Activated CD8-positive, alpha-beta memory T cell treated with anti-CD3 and anti-CD28 coated beads for 24 hours (primary cell): ENCODE measurements around the gene KCNQ1.

Experiments
- DNase-seq: peaks from one replicate; pipeline ENCODE4 v3.0.0-alpha.2; 2020

Gene KCNQ1

GRCh38 chr11:2832533-2833020 is 387.8 kb downstream of the KCNQ1 start:
- DNase-seq, result no peak

- DNase-seq, result no peak
Measured at GRCh38 chr11:2833051-2833715, 388.4 kb downstream of the KCNQ1 start.

DNA sequence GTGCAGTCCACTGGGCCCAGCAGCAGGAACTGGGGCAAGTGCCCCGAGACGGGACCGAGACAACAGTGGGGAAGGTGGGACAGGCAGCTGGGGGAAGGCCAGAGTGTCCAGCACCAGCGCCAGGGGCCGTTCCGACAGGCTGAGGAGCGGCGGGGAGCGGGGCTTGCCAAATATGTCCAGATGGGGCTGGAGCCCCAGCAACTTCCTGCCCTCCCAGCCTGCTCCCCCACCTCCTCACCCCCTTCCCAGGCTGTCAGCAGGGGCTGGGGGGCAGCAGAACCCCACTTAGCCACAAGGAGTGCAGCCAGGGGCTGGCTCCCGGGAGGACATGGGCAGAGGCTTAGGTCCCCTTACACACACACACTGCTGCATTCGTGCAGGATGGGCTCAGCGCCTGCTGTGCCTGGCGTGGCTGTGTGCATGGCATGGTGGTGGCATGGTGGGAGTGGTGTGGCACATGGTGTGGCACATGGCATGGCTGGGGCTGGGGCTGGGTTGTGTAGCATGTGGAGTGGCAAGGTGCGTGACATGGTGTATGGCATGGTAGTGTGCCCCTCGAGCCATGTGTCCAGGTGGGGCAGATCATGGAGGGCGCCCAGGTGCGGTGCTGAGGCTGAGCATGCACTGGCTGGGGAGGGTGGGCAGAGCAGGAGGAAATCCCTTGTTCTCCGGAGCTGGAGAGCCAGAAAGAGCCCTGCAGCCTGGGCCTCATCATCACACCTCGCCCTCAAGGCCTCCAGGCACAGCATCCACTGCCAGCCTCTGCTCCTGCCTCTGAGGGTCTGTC is 389.1 kb downstream of the KCNQ1 start:
- DNase-seq, result no peak

DNA sequence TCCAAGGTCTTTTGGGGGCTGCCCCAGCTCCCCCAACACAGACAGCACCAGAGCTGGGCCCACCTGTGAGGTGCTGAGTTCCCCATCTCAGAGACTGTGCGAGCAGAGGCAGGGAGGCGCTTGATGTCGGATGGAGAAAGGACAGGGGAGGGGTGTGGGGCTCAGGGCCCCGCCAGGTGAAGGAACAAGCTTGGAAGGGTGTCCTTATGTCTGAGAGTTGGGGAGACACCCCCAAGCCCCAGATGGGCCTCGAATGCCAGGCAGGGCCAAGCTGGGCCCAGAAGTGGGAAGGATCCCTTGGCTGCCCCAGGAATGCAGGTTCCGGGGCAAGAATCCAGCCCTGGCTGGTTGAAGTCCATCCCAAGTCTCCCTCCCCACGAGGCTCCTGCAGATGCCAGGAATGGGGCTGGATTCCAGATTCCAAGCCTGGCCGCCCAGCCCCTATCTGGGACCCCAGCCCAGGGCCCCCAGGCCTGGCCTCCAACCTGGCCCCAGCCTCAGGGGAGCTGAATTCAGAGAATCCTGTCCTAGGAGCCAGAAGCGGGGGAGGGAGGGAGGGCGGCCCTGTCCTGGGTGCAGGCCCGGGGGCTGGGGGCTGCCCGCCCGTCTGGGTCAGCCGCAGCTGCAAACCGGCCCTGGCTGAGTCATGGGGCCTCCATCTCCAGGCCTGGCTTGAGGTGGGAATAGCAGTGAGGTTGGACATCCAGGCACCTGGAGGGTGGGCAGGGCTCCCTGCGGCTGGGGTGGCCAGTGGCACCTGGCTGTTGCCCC is 389.9 kb downstream of the KCNQ1 start:
- no peak for DNase-seq

DNA sequence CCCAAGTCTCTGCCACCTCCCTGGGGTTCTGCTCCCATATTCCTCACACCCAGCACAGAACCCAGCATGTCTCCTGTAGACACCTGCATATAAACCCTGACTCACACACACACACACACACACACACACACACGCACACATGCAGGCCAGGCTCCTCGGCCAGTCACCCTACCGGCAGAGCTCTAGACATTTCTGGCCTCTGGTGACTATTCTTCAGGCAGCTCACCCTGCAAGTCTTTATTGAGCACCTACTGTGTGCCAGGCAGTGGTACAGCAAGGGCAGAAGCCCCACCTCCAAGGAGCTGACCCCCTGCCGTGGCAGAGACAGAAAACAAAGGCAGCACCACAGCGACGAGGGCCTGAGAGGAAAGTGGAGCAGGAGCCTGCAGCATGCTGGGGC is 390.5 kb downstream of the KCNQ1 start:
- DNase-seq, result no peak

- DNase-seq, result no peak
Measured at GRCh38 chr11:2835751-2836150, 390.9 kb downstream of the KCNQ1 start.

DNA sequence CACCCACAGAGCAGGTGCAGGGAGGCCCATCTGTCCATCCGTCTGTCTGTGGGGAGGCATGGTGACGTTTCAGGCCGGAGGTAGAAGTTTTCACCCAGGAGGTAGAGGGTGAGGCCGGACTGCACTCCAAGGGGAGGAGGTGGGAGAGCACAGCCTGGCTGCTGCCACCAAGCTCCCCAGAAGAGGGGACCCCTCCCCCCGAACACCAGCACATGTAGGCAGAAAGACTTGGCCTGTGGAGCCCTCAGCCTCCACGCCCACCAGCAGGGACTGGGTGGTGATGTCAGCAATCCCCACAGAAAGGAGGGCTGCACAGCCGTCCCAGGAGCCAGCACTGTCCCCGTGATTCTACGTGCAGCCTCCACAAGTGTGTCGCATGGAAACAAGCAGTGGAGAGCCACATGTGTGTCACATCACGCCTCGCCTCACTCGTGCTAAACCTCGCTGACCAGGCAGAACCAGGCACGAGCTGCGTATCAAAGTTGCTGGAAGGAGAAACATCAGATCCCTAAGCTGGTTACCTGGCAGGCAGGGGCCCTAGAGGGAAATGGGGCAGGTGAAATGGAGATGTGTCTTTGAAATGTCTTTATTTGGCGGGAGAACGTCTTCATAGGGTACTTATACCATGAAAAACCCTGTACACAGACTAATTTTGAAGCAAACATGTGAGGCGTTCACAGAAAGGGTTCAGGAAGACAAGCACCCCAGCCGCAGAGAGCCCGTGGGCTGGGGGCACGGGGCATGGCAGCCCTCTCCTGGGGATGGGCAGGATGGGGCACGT is 391.7 kb downstream of the KCNQ1 start:
- DNase-seq, result no peak

- DNase-seq, result no peak
Measured at GRCh38 chr11:2837096-2837601, 392.3 kb downstream of the KCNQ1 start.

DNA sequence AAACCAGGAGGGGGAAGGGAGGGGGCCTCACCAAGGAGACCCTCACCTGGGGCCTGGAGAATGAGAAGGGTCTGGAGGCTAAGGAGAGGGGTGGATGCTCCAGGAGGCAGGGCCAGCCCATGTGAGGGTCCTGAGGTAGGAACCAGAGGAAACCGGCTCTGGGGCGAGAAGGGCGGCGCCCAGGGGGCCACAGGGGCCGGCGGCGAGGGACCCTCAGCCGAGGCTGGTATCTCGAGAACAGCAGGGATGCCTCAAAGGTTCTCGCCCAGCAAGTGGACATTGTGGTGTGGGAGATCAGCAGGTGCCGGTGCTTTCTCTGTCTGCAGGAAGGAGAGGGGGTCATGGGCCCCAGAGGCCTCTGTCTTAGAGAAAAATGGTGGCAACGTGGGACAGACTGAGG is 392.8 kb downstream of the KCNQ1 start:
- no peak for DNase-seq

GRCh38 chr11:2838091-2838490 is 393.3 kb downstream of the KCNQ1 start:
- no peak for DNase-seq

- no peak for DNase-seq
Measured at GRCh38 chr11:2838676-2839294, 394.0 kb downstream of the KCNQ1 start.

GRCh38 chr11:2839395-2839943 is 394.7 kb downstream of the KCNQ1 start:
- no peak for DNase-seq

DNA sequence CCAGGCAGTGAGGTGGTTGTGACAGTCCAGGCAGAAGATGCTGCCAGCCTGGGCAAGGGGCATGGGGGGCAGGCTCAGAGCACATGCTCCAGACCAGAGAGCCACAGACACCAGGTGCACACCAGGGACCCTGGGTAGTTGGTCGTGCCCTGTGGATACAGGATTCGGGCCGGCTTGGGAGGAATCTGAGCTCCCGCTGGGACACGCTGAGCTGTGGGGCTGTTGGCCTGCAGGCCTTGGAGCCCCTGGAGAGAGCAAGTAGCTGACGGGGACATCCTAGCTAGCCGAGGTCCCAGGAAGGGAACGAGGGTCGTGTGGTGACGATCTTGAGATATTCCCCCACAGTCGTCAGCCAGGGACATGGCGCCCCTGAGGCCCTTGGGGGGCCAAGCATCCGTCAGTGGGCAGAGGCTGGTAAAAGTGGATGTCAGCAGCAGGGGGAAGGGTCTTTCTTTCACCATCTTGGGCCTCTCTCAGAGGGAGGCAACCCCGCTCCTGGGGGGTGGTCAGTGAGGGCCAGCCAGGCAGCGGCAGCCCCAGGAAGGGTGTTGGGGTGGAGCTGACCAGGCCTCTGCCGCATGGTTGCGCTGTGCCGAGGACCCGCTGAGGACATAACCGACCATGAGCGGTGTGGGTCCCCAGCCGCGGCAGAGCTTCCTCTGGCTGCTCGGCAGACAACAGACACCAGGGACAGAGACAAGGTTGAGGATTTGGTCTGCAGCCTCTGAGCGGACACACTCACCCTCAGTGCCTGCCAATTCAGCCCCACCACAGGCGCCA is 396.8 kb downstream of the KCNQ1 start:
- DNase-seq, result no peak

DNA sequence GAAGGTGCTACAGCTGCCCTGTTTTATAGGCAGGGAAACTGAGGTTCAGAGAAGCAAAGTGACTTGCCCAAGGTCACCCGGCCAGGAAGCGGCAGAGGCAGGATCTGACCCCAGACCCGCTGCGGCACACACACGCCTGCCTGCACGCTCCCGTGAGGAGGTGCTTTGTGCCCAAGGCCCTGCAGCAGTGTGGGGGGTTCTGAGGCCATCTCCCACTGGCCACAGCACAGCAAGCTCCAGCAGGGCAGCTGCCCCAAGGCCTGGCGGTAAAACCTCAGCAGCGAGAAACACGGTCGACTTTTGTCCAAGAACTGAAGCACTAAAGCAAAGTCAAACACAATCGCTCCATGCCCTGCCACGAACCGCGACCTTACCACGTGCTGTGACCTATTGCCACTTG is 398.1 kb downstream of the KCNQ1 start:
- no peak for DNase-seq

GRCh38 chr11:2843551-2843950 is 398.7 kb downstream of the KCNQ1 start:
- no peak for DNase-seq

GRCh38 chr11:2844116-2844842 is 399.5 kb downstream of the KCNQ1 start:
- no peak for DNase-seq

GRCh38 chr11:2844996-2845395 is 400.2 kb downstream of the KCNQ1 start:
- no peak for DNase-seq

- no peak for DNase-seq
Measured at GRCh38 chr11:2846056-2846455, 401.2 kb downstream of the KCNQ1 start.

DNA sequence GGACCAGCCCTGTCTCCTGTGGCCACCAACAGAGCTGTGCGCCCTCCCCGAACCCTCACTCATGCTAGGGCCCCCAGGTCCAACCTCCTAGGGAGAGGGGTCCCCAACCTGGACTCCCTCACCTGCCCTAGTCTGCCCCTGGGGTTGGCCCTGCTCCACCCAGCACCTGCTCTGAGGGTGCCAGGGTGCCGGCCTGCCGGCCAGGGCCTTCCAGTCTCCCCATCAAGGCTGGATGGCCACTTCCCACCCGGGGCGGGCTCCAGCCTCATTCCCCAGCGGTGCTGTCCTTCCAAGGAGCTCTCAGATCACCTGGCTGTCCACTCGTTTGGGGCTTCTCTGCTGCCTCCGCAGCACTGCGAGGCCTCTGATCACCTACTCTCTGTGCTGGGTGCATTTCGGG is 401.7 kb downstream of the KCNQ1 start:
- DNase-seq, result no peak

DNA sequence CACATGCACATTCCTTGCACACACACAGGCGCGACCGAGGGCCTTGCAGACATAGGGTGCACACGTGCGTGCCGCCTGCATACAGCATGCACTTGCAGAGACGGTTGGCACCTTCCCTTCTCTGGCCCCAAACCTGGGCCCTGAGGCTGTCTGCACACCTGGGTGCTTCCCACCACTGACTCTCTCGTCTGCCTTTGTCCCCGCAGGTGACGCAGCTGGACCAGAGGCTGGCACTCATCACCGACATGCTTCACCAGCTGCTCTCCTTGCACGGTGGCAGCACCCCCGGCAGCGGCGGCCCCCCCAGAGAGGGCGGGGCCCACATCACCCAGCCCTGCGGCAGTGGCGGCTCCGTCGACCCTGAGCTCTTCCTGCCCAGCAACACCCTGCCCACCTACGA is 402.8 kb downstream of the KCNQ1 start:
- DNase-seq, result no peak
